Right lobe of liver (tissue), 4 donors: ENCODE measurements around the gene RAB11FIP4.

Source experiments
- CTCF ChIP-seq, 4 donors: fragments of 200-600 bp in 3 of 4; fragments of 450-650 bp in 1 of 4; IDR thresholded peaks; one replicate each; pipeline versions ENCODE4 v1.5.1 to v1.8.0; 2016 to 2022; ENCODE audit warnings: antibody characterized with exemption in 4 of 4, mild to moderate bottlenecking in 2 of 4
- POLR2A ChIP-seq: fragments of 450-650 bp; IDR thresholded peaks from one replicate; pipeline ENCODE4 v1.6.1; 2017; ENCODE audit warnings: antibody characterized with exemption, mild to moderate bottlenecking
- donor health status: DM: no; HTN: no; CAD: no.
- donor health status: DM: no; HTN: no; CAD: no.
- donor health status: DM: no; HTN: yes; CAD: no.

DNA sequence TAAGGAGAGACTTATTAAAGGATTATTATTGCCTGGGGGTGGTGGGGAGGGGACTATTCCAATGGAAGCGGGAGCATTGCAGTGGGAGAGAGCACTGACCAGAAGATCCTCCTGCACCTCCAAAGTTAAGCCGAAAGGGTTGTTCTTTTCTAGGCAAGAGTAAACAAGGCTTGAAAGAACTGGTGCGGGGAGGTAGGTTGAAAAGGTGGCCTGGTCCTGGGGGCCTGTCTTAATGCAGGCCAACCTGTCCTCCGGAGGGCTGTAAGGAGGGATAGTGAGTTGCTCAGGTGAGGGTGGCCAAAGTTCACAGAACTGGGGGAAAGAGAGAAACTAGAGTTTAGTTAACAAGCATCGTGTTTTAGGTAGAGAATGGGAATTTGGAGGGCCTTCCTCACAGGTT lies 65.3 kb downstream of the RAB11FIP4 start:
- no peak for TF ChIP-seq POLR2A
- TF ChIP-seq CTCF (IDR thresholded peaks at IDR 0.05) = no peak
